ENCODE data around the gene LMTK3. TPM values are rescaled to one million over a fixed set of nuclear protein-coding genes. Genes with fewer than 3 reads are reported as not detected.

LMTK3 gene, protein sequence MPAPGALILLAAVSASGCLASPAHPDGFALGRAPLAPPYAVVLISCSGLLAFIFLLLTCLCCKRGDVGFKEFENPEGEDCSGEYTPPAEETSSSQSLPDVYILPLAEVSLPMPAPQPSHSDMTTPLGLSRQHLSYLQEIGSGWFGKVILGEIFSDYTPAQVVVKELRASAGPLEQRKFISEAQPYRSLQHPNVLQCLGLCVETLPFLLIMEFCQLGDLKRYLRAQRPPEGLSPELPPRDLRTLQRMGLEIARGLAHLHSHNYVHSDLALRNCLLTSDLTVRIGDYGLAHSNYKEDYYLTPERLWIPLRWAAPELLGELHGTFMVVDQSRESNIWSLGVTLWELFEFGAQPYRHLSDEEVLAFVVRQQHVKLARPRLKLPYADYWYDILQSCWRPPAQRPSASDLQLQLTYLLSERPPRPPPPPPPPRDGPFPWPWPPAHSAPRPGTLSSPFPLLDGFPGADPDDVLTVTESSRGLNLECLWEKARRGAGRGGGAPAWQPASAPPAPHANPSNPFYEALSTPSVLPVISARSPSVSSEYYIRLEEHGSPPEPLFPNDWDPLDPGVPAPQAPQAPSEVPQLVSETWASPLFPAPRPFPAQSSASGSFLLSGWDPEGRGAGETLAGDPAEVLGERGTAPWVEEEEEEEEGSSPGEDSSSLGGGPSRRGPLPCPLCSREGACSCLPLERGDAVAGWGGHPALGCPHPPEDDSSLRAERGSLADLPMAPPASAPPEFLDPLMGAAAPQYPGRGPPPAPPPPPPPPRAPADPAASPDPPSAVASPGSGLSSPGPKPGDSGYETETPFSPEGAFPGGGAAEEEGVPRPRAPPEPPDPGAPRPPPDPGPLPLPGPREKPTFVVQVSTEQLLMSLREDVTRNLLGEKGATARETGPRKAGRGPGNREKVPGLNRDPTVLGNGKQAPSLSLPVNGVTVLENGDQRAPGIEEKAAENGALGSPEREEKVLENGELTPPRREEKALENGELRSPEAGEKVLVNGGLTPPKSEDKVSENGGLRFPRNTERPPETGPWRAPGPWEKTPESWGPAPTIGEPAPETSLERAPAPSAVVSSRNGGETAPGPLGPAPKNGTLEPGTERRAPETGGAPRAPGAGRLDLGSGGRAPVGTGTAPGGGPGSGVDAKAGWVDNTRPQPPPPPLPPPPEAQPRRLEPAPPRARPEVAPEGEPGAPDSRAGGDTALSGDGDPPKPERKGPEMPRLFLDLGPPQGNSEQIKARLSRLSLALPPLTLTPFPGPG (N-terminal part only)
- 0.02 and 3.5 TPM in 2 replicates for total RNA-seq (ENCODE audit: low replicate concordance)

DNA sequence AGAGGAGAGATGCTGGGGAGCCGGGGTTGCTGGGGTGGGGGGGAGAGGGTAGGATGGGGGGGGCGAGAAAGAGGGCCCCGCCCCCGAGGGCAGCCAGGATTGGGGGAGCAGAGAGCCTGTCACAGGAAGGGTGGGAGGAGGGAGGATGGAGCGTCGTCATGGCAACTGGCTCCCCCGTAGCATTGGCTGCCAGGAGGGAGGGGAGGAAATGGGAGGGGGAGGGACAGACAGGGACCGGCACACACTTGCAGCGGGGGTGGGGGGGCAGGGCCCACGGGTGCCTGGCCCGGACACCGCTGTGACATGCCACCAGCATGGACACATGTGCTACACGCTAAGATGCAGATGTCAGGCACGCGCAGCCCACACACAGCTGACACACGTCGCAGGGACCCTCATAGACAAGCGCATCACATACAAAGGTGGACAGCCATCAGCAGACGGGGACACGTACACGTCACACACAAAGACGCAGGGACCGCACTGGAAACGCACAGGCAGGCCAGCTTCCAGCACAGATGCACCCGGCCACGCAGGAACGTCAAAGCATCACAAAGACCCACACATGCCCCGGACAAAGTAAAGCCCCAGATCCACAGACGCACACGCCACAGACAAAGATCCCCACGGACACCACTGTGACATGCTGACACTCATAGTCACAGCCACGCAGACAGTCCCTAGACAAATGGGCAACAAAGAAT lies at the start of gene LMTK3:
LMTK3 (minus strand) TSS at position 36 of the 704 bp plus-strand sequence. CDS start 259 bp downstream, outside the sequence.
- Histone ChIP-seq H3F3A (ENCODE audit: low read depth) (peaks cover 30% of the 10 kb centered on the region), H3K79me2 (ENCODE audit: low read depth) (no peaks in the 10 kb centered on the region), H3K4me3 (peak within 1 kb of the TSS; percentile 52), H3K27ac (no peak within 1 kb of the TSS), H4K20me1 (ENCODE audit: low read depth) (no peaks in the 10 kb centered on the region), H2AFZ (replicated peaks) (peak within 1 kb of the TSS; percentile 56), H3K4me1 (no peaks in the 10 kb centered on the region), H3K27me3 (peaks cover 30% of the 10 kb centered on the region), H3K4me2 (peak within 1 kb of the TSS; percentile 92), H3K9me3 (ENCODE audit: low read depth) (no peaks in the 10 kb centered on the region), H3K36me3 (no peaks in the 10 kb centered on the region), H3K9ac (no peak within 1 kb of the TSS)
- Mint-ChIP-seq H3K4me1 (peaks cover 30% of the 10 kb centered on the region), H3K27ac (peak within 1 kb of the TSS; percentile 81), H3K4me3 (peak within 1 kb of the TSS; percentile 90), H3K27me3 (ENCODE audit: insufficient read depth, low read depth) (peaks cover 12% of the 10 kb centered on the region), H3K9me3 (no peaks in the 10 kb centered on the region), H3K36me3 (no peaks in the 10 kb centered on the region)
- no peak for TF ChIP-seq EZH2 (IDR thresholded peaks at IDR 0.05)
- DNase-seq (ENCODE audit: low spot score): peak; percentile 87

GRCh38 chr19:48561412-48561811 lies 49.8 kb upstream of the LMTK3 start:
- Histone ChIP-seq H3K79me2 (ENCODE audit: low read depth) (no peaks in the 10 kb centered on the region), H3K36me3 (no peaks in the 10 kb centered on the region), H3K27me3 (no peaks in the 10 kb centered on the region), H3F3A (ENCODE audit: low read depth) (peaks cover 3% of the 10 kb centered on the region), H3K4me2 (no peak overlapping the region), H3K9ac (no peak overlapping the region), H3K4me3 (no peak overlapping the region), H3K9me3 (ENCODE audit: low read depth) (no peaks in the 10 kb centered on the region), H3K27ac (no peak overlapping the region), H3K4me1 (no peaks in the 10 kb centered on the region), H2AFZ (replicated peaks) (no peak overlapping the region), H4K20me1 (ENCODE audit: low read depth) (no peaks in the 10 kb centered on the region)
- Mint-ChIP-seq H3K9me3 (no peaks in the 10 kb centered on the region), H3K4me1 (peaks cover 9% of the 10 kb centered on the region), H3K36me3 (no peaks in the 10 kb centered on the region), H3K27me3 (ENCODE audit: insufficient read depth, low read depth) (peaks cover 6% of the 10 kb centered on the region), H3K27ac (no peak overlapping the region), H3K4me3 (no peak overlapping the region)
- no peak for DNase-seq (ENCODE audit: low spot score)
- no peak for TF ChIP-seq EZH2 (IDR thresholded peaks at IDR 0.05)
- TF ChIP-seq, protein P1, sequence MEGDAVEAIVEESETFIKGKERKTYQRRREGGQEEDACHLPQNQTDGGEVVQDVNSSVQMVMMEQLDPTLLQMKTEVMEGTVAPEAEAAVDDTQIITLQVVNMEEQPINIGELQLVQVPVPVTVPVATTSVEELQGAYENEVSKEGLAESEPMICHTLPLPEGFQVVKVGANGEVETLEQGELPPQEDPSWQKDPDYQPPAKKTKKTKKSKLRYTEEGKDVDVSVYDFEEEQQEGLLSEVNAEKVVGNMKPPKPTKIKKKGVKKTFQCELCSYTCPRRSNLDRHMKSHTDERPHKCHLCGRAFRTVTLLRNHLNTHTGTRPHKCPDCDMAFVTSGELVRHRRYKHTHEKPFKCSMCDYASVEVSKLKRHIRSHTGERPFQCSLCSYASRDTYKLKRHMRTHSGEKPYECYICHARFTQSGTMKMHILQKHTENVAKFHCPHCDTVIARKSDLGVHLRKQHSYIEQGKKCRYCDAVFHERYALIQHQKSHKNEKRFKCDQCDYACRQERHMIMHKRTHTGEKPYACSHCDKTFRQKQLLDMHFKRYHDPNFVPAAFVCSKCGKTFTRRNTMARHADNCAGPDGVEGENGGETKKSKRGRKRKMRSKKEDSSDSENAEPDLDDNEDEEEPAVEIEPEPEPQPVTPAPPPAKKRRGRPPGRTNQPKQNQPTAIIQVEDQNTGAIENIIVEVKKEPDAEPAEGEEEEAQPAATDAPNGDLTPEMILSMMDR (IDR thresholded peaks at IDR 0.05): no peak
- no peak for TF ChIP-seq EZH2phosphoT487 (IDR thresholded peaks at IDR 0.05)

DNA sequence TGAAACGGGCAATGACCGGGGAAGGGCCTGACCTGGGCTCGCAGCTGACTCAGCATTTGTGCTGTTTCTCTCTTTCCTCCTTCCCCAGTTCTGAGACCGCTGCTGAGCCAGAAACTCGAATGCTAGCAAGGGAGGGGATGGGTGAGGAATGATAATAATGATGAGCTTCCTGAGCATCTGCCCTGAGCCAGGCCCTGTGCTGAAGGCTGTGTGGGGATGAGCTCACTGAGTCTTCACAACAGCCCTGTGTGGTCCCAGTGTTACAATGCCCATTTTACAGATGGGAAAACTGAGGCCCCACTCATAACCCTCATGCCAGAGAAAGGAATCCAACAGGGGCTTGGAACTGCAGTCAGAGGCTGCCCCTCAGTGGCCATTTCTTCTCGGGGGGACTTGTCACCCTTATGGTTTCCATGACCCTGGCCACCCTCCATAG lies 48.5 kb upstream of the LMTK3 start:
- no peaks in the 10 kb centered on the region for H3K4me1 ChIP-seq
- H2AFZ ChIP-seq (replicated peaks): no peak overlapping the region
- H3K4me1 Mint-ChIP-seq: peaks cover 17% of the 10 kb centered on the region
- peak overlapping the region; percentile 27 for H3K4me3 Mint-ChIP-seq
- H4K20me1 ChIP-seq (ENCODE audit: low read depth): no peaks in the 10 kb centered on the region
- no peaks in the 10 kb centered on the region for H3K9me3 Mint-ChIP-seq
- H3K4me3 ChIP-seq: no peak overlapping the region
- H3K27me3 Mint-ChIP-seq (ENCODE audit: insufficient read depth, low read depth): peaks cover 6% of the 10 kb centered on the region
- H3K9ac ChIP-seq: no peak overlapping the region
- peaks cover 12% of the 10 kb centered on the region for H3F3A ChIP-seq (ENCODE audit: low read depth)
- H3K27ac ChIP-seq: no peak overlapping the region
- no peaks in the 10 kb centered on the region for H3K36me3 ChIP-seq
- peak; percentile 32 for DNase-seq (ENCODE audit: low spot score)
- H3K27me3 ChIP-seq: no peaks in the 10 kb centered on the region
- no peak overlapping the region for H3K27ac Mint-ChIP-seq
- H3K9me3 ChIP-seq (ENCODE audit: low read depth): no peaks in the 10 kb centered on the region
- TF ChIP-seq EZH2phosphoT487 (IDR thresholded peaks at IDR 0.05) (no peak), EZH2 (IDR thresholded peaks at IDR 0.05) (no peak)
- TF ChIP-seq, protein P1 (IDR thresholded peaks at IDR 0.05): peak; percentile 39
- no peaks in the 10 kb centered on the region for H3K79me2 ChIP-seq (ENCODE audit: low read depth)
- H3K4me2 ChIP-seq: no peak overlapping the region
- no peaks in the 10 kb centered on the region for H3K36me3 Mint-ChIP-seq

All from neural progenitor cell (in vitro differentiated cells).